Activated CD8-positive, alpha-beta memory T cell treated with anti-CD3 and anti-CD28 coated beads for 24 hours (primary cell): ENCODE data around the gene DKK3.

Experiments used
- DNase-seq: peaks from one replicate; pipeline ENCODE4 v3.0.0-alpha.2; 2020

The DKK3 gene

DNA sequence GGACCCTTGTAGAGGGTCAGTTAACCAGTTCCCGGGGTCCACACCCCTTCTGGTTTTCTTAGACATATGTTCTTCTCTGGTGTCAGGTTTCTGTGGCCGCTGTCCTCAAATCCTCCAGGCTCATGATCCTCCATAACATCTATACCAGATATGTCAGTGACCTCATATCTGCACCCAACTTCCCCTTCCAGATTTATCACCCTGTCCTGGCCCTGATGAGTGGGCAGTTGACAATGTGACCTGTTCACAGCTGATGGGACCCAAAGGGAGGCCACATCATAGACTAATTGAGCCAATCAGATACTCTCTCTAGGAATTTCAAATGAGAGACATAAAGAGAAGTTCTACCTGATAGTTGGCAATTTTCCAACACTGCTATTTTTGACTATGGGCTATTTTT lies 5.1 kb downstream of the DKK3 start:
- no peak for DNase-seq

GRCh38 chr11:12001186-12001585 lies 7.2 kb downstream of the DKK3 start:
- DNase-seq: no peak

- DNase-seq: peak; percentile 50
Measured at GRCh38 chr11:11998091-11998781, 10.2 kb downstream of the DKK3 start.

DNA sequence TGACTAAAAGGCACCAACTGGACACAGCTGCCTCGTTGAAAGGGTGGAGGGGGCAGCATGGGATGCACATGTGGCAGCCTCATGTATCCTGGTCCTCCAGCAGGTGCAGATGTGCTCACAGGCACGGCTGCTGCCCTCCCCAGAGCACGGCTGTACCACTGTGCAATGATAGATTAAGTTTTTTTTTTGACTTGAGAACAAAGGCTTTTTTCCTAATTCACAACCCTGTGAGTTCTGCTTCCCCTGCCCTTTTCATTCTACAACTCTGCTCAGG lies 11.4 kb downstream of the DKK3 start:
- no peak for DNase-seq

GRCh38 chr11:11996321-11997048 lies 11.9 kb downstream of the DKK3 start:
- DNase-seq: peak; percentile 49

- no peak for DNase-seq
Measured at GRCh38 chr11:11995601-11996000, 12.8 kb downstream of the DKK3 start.

DNA sequence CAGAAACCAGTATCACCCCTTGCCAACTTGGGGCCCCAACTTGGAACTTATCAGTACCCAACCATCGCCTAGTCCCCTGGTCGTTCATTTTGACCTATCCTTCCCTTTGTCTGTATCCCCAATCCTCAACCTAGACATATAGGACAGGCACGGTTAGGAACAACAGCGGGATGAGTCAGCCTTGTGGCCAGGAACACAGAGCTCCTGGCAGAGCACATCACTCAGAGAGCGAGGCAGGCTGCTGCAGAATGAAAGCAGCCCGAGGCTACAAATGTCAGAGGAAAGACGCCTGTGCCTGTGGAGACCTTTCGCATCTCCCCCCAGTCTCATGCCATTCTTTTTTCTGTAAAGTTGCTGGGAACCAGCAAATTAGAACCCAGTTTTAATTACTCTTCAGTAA lies 14.6 kb downstream of the DKK3 start:
- no peak for DNase-seq

DNA sequence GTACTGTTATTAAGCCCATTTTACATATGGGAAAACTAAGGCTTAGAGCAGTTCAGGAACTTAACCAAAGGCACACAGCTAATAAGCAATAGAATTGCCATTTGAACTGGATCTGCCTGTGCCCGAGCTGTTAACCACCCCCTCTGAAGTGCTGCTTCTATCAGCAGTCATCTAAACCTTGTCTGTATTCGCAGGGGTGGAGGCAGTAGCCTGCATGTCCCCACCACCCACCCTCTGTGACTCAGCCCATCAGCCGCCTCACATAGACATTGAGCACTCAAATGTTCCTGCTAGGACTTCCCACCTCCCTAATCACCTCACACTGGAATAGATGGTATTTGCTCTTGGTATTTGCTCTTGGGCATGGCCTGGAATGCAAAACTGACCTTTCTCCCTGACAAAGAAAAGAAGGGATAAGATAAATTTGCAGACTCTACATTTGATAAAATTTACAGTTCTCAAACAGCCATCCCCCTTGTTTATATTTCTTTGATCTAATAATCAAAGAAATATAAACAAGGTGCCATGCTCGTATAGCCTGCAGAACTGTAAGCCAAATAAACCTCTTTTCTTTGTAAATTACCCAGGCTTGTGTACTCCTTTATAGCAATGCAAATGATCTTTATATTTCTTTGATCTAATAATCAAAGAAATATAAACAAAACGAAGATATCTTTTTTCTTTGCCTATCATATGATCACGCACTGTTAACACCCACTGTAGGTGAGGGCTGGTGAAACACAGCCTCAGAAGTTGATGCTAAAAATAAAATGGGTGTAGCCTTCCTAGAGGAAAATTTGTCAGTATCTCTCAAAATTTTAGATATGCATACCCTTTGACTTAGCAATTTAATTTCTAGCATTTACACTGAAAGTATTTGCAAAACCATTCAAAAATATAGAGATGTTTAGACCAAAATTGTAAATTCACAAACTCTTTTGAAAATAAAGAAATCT lies 15.9 kb downstream of the DKK3 start:
- DNase-seq: peak; percentile 50

DNA sequence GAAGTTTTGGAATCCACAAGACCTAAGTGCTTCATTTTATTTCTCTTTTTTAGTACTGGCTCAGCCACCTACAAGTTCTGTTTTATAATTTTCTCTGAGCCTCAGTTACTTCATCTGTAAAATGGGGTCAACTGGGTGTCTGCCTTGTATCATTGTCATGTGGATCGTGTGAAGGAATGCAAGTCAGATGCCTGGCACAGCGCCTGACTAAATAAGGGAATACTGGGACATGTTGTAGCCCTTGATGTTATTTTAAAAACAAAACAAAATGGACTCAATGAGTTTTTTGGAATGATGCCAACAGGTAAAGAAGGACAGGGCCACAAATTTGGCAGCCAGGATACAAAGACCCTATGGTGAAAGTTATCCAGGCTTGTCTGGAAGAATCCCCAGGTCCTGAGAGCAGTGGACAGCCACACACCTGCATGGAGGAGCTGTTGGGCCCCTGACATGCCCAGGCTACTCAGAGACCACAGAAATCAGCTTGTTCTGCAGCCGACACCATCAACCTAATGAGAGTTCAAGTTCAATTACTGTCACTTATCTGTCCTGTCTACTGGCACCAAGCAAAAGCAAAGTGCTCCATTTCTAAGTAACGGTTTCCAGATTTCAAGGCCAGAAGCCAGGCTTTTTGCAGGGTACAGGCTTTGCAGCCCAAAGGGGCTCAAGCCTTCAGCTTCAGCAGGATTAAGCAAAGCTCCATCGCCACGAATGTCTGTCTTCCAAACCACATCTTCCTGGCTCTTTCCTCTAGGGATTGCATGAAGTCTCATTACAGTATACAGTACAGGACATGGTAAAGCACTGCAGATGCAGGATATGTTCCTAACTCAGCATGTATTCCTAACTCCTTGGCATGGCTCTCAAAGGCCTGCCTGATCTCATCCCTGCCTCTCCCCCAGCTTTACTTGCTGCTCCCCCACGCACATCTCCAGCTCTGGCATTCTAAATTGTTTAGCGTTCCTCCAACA lies 18.4 kb downstream of the DKK3 start:
- peak; percentile 26 for DNase-seq

DNA sequence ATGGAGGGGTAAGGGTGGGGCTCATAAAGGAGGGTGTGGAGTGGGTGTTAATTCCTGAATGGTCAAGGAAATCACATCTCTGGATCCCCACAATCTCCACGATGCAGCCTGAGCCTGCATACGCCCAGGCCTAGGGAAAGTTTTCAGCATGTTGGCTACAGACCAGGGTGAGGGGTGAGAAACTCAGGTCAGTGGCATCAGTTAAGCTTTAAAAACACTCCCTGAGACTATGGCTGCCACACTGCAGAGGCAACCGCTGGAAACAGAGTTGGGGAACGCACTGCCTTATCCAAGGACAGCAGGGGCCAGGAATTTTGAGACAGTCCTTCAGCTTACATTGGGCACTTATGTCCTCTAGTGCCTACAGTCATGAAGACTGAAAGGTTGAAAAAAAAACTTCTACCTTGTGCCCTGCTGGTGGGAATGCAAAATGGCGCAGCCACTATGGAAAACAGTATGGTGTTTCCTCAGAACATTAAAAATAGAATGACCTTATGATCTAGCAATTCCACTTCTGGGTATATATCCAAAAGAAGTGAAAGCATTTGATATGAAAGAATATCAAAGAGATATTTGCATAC lies 19.7 kb downstream of the DKK3 start:
- DNase-seq: peak; percentile 46

GRCh38 chr11:11988099-11988651 lies 20.3 kb downstream of the DKK3 start:
- no peak for DNase-seq

- DNase-seq: peak; percentile 54
Measured at GRCh38 chr11:11987503-11988022, 20.9 kb downstream of the DKK3 start.

GRCh38 chr11:11985954-11986949 lies 22.2 kb downstream of the DKK3 start:
- no peak for DNase-seq

GRCh38 chr11:11985016-11985715 lies 23.3 kb downstream of the DKK3 start:
- DNase-seq: no peak

DNA sequence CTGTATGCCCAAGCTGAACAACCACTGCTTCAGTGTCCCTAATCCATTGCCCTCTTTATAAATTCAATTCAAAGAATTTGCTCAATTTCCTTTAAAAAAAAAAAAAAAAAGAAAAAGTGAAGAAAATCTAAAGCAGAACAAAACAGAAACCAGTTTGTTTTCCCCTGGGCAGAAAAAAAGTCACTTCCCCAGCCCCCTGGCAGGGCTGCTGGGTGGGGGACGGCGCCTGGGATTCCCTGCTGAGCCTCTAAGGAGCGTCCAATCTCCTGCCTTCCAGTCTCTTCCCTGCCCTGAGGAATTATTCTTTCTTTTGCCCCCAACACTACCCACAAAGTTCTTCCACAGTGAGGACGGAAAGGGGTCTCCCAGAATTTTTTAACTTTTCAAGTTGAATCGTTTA lies 23.9 kb downstream of the DKK3 start:
- DNase-seq: no peak

GRCh38 chr11:11983427-11983826 lies 25.0 kb downstream of the DKK3 start:
- no peak for DNase-seq

- no peak for DNase-seq
Measured at GRCh38 chr11:11982975-11983374, 25.5 kb downstream of the DKK3 start.

- DNase-seq: peak; percentile 28
Measured at GRCh38 chr11:11982461-11982860, 26.0 kb downstream of the DKK3 start.

- DNase-seq: peak; percentile 4
Measured at GRCh38 chr11:11981840-11982239, 26.6 kb downstream of the DKK3 start.

DNA sequence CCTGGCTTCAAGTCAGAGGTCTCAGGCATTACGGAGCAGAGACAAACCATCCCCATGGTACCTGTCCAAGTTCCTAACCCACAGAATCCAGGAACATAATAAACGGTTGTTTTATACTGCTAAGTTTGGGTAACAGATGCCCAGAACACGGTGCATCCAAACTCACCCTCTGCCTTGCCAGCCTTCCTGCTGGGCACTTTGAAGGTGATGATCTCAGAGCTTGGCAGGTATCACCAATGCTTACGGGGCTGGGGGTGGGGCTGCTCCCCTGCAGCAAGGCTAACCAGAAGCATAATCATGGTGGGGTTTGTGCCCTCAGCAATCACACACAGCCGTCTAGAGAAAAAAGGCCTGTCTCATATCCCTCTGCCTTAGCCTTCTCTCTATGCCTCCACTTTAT lies 27.1 kb downstream of the DKK3 start:
- DNase-seq: no peak
